ENCODE measurements around the gene BAD. TPM values are rescaled to one million over a fixed set of nuclear protein-coding genes. Genes with fewer than 3 reads are reported as not detected.
A peak's percentile ranks its signal among the peaks of the same experiment; 100 is the strongest.

BAD gene
- total RNA-seq, 2 donors from 2014 or later, result 120 to 122 TPM

DNA sequence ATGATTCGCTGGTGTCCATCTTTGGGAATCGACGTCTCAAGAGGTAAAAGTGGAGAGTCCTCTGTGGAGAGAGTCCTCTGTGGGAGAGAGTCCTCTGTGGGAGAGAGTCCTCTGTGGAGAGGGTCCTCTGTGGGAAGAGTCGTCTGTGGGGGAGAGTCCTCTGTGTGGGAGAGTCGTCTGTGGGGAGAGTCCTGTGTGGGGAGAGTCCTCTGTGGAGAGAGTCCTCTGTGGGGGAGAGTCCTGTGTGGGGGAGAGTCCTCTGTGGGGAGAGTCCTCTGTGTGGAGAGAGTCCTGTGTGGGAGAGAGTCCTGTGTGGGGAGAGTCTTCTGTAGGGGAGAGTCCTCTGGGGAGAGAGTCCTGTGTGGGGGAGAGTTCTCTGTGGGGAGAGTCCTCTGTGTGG, 36.6 kb upstream of the BAD start:
- H3K36me3 ChIP-seq, result peaks cover 17% of the 10 kb centered on the region
- no peak for DNase-seq (ENCODE audit: low spot score)
- TF ChIP-seq, protein P1, sequence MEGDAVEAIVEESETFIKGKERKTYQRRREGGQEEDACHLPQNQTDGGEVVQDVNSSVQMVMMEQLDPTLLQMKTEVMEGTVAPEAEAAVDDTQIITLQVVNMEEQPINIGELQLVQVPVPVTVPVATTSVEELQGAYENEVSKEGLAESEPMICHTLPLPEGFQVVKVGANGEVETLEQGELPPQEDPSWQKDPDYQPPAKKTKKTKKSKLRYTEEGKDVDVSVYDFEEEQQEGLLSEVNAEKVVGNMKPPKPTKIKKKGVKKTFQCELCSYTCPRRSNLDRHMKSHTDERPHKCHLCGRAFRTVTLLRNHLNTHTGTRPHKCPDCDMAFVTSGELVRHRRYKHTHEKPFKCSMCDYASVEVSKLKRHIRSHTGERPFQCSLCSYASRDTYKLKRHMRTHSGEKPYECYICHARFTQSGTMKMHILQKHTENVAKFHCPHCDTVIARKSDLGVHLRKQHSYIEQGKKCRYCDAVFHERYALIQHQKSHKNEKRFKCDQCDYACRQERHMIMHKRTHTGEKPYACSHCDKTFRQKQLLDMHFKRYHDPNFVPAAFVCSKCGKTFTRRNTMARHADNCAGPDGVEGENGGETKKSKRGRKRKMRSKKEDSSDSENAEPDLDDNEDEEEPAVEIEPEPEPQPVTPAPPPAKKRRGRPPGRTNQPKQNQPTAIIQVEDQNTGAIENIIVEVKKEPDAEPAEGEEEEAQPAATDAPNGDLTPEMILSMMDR (IDR thresholded peaks at IDR 0.05), result no peak
- H3K4me1 ChIP-seq, result peaks cover 0 to 22% of the 10 kb centered on the region in 2 donors
- no peaks in the 10 kb centered on the region for H3K9me3 ChIP-seq
- H3K4me3 ChIP-seq, result no peak overlapping the region
- H3K27ac ChIP-seq, result no peak overlapping the region
- no peaks in the 10 kb centered on the region for H3K27me3 ChIP-seq

DNA sequence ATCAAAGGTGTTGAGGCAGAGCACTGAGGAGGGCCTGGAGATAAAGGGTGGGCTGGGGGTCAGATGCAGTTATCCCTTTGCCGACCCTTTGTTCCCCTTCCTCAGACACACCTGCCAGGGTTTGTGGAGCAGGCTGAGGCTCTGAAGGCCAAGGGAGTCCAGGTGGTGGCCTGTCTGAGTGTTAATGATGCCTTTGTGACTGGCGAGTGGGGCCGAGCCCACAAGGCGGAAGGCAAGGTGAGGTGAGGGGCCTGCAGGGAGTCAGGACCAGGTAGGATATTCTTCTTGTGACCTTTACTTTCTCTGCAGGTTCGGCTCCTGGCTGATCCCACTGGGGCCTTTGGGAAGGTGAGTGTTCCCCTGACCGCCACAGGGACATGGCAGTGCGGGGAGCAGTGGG, 36.1 kb upstream of the BAD start:
- Histone ChIP-seq H3K9me3 (no peaks in the 10 kb centered on the region), H3K4me1 (peaks cover 0 to 22% of the 10 kb centered on the region in 2 donors), H3K27me3 (no peaks in the 10 kb centered on the region), H3K4me3 (no peak overlapping the region), H3K36me3 (peaks cover 22% of the 10 kb centered on the region), H3K27ac (no peak overlapping the region)
- TF ChIP-seq, protein P1 (IDR thresholded peaks at IDR 0.05), result no peak
- DNase-seq (ENCODE audit: low spot score), result no peak

DNA sequence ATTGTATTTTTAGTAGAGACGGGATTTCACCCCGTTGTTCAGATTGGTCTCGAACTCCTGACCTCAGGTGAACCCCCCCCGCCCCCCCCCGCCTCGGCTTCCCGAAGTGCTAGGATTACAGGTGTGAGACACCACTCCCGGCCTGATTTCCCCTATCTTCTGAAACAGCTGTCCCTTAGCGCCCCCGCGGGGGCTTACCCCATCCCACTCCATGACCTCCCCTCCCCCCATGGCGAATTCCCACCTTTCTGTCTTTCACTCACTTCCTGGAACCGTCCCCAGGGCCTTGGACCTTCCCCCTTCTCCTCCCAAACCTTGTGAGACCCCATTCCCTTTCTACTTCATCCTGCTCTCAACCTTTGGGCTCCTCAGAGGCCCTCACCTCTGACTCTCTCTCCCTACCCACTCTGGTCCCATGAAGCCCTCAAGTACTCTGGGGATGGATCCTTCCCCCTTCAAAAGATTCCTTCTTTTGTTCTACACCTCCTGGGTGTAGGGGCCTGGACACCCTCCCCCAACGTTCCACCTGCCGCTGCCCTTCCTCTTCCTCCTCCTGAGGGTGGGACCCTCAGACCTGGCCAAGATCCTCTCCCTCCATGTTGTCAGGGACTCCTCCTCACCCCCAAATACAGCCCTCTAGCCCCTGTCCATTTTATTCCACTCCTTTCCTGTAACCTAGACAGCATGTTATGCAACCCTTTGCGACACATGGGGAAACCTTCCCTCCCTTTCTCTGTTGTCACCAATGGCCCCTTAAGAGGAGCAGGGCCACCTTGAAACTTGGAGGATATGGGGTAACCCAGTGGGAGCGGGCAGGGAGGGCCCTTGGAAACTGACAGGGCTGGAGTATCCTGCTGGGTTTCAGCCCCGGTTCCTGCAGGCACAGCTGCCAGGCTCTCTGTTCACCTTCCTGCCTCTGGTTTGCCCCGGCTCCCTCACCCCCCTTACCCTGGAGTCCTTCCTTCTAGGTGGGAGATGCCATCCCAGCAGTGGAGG, 34.6 kb upstream of the BAD start:
- TF ChIP-seq, protein P1 (IDR thresholded peaks at IDR 0.05), result no peak
- Histone ChIP-seq H3K4me3 (peak overlapping the region; percentile 86 to 94), H3K36me3 (peaks cover 35% of the 10 kb centered on the region), H3K9me3 (no peaks in the 10 kb centered on the region), H3K27ac (peak overlapping the region; percentile 96 to 99), H3K4me1 (peaks cover 0 to 28% of the 10 kb centered on the region in 2 donors), H3K27me3 (no peaks in the 10 kb centered on the region)
- DNase-seq (ENCODE audit: low spot score), result no peak

DNA sequence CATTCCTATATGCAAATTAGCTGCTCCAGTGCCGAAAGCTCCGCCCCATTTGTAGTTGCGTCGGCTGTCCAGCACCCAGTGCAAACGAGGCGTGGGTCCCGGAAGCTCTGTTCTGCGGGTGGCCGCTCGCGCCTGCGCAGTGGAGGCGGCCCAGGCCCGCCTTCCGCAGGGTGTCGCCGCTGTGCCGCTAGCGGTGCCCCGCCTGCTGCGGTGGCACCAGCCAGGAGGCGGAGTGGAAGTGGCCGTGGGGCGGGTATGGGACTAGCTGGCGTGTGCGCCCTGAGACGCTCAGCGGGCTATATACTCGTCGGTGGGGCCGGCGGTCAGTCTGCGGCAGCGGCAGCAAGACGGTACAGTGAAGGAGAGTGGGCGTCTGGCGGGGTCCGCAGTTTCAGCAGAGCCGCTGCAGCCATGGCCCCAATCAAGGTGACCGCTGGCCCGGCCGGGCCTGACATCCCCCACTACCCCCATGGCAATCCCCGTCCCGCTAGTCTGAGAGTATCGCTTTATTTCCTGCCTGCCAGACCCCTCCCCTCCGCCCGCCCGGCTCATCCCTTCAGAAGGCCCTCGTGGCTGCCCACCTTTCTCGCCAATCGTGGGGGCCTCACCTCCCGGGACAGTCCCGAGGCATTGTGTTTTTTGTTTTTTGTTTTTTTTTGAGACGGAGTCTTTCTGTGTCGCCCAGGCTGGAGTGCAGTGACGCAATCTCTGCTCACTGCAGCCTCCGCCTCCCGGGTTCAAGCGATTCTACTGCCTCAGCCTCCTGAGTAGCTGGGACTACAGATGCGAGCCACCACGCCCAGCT, 33.7 kb upstream of the BAD start, which contains the start of gene PRDX5:
Gene PRDX5 (plus strand): TSS at position 161 of the 805 bp plus-strand sequence. CDS start 95 bp downstream, at position 256.
- peak; percentile 98 for DNase-seq (ENCODE audit: low spot score)
- Histone ChIP-seq H3K4me3 (peak within 1 kb of the TSS; percentile 86 to 94), H3K4me1 (peaks cover 0 to 37% of the 10 kb centered on the region in 2 donors), H3K27ac (peak within 1 kb of the TSS; percentile 96 to 99), H3K36me3 (peaks cover 35% of the 10 kb centered on the region), H3K27me3 (no peaks in the 10 kb centered on the region), H3K9me3 (no peaks in the 10 kb centered on the region)
- TF ChIP-seq, protein P1 (IDR thresholded peaks at IDR 0.05), result peak; percentile 11 to 74

DNA sequence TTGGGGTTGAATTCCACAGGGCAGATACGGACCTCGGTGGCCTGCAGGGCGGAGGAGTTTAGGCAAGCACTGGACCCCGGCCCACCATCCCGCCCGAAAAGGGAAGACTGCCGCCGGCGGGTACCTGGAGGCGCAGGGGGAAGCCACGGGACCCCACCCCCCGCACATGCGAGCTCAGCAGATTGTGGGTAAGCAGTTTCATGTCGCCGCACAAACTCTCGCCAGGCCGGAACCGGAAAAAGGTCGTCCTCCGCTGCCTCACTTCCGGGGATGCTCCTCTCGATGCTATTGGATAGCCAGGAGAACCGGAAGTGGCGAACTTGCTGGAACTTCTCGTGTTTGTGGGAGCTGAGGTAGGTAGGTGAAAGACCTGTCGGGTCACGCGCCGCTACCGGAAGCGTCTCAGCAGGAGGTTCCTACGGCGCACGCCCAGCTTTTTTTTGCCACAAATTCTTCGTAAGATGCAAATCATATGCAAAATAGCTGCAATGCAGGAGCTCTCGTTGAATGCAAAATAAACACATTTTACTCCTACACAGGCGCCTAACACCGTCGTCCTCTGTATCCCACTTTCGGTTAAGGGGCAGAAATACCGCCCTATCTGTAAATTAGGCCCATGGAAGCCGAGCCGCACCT, 33.0 kb upstream of the BAD start, which contains the start of gene TRMT112:
Gene TRMT112 (minus strand): TSS at position 235 of the 636 bp plus-strand sequence. CDS start 33 bp downstream, at position 202.
- Histone ChIP-seq H3K36me3 (peaks cover 34% of the 10 kb centered on the region), H3K27me3 (no peaks in the 10 kb centered on the region), H3K4me3 (peak within 1 kb of the TSS; percentile 86 to 94), H3K4me1 (peaks cover 0 to 45% of the 10 kb centered on the region in 2 donors), H3K9me3 (no peaks in the 10 kb centered on the region), H3K27ac (peak within 1 kb of the TSS; percentile 96 to 99)
- DNase-seq (ENCODE audit: low spot score), result peak; percentile 99
- TF ChIP-seq, protein P1 (IDR thresholded peaks at IDR 0.05), result no peak

Measured in right atrium auricular region (tissue), 2 donors.